ENCODE measurements around the gene ITGA2.

DNA sequence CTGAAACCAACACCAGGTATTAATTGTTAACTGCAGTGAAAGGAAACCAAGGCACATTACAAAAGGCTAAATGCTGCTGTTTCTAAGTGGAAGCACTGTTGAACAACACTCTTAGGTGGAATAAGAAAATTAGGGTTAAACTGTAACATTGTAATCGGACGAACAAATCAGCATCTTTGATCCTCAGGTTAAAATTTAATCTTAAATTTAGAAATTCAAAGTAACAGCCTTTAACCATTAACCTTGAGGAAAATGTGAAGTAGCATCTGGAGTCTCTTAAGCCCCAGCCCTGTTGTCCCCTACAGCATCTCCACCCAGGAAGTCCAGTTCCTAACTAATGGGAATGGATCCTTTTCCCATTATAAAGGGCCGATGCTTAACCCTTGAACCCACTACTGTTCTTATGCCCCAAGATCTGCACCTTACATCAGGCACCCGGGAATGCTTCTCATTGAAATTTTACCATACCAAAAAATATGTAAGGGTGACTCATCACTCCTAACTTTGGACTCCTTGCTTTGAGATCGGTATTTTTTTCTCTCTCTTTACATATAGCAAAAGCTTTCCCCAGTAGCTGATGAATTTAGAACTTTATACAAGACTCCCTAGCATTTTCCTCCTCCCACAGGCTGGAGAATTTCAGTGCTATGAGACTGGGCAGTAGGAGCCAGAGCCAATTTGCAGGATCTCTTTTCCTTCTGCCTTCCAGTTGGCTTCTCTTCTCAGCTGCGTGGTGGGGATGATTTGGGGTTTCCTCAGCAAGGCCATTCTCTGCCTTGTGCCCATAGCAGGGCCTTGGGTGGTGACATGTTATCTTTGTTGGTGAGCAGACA is 32.0 kb upstream of the ITGA2 start:
- TF ChIP-seq CTCF (IDR thresholded peaks at IDR 0.05) (no peak), POLR2A (IDR thresholded peaks at IDR 0.05) (no peak), POLR2AphosphoS5 (IDR thresholded peaks at IDR 0.05; ENCODE audit: insufficient read depth in 1 of 2, low read depth in 1 of 2) (no peak)
